HG03354 (cell line): ENCODE results near the gene CARD9.
"Not testable (repeated sequence)": the region's sequence is repeated elsewhere in the genome, so short reads cannot be mapped to it uniquely, and the experiment has no call there.

Source experiments
- ATAC-seq: cut with Tn5 transposase; IDR thresholded peaks from one replicate; pipeline ENCODE4 v1.9.1; 2021; ENCODE audit warnings: mild to moderate bottlenecking; ENCODE audit not compliant: unreplicated experiment, poor library complexity, severe bottlenecking

The CARD9 gene

DNA sequence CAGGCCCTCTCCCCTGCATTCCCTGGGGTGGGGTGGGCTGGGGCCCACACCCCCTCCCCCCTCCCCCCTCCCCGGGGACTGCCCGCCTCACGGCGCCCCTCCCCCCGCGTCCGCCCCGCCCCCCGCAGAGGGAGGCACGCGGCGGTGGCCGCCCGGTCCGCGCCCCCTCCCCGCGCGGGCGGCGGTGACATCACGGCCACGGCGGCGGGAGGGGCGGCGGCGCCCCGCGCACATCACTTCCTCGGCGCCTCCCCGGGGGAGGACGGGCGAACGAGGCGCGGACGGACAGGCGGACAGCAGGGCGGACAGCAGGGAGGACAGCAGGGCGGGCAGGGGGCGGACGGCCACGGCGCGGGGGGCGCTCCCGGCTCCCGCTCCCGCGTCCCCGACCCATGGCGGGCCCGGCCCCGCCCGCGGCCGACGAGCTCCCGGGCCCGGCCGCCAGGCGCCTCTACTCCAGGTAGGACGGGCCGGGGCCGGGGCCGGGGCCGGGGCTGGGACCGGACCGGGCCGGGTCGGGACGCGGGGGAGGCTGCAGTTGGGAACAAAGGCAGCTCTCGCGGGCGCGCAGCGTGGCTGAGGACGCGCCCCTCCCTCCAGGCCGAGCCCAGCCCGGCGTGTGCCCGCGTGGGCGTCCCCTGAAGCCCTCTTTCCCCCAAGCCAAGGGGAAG lies 46.0 kb downstream of the CARD9 start, which contains the start of gene GPSM1:
TSS of gene GPSM1 (plus strand) at position 236 of the 671 bp plus-strand sequence. CDS start at position 393, 157 bp downstream.
- ATAC-seq, result no peak

DNA sequence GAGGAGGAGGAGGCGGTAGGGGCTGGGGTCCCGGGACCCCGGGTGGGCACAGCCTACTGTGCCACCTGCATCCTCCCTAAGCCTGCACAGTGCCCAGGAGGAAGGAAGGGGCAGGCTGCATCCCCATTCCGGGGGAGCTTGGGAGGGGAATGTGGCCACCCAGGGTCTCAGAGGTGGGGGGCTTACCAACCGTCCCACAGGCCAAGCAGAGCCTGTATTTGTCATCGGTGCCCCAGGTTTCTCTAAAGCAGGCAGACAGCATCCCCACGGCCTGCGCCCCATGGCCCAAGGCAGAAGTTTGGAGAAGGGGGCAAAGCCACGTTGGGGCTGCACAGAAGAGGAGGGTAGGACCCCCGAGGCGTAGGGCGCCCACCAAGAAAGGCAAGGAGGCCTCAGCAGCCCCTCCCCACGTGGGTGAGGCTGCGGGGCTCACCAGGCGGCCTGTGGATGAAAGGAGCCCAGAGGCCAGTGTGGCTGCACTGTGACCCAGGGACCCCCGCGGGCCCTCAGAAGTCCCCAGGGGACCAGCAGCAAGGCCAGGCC lies 46.6 kb downstream of the CARD9 start:
- no peak for ATAC-seq

DNA sequence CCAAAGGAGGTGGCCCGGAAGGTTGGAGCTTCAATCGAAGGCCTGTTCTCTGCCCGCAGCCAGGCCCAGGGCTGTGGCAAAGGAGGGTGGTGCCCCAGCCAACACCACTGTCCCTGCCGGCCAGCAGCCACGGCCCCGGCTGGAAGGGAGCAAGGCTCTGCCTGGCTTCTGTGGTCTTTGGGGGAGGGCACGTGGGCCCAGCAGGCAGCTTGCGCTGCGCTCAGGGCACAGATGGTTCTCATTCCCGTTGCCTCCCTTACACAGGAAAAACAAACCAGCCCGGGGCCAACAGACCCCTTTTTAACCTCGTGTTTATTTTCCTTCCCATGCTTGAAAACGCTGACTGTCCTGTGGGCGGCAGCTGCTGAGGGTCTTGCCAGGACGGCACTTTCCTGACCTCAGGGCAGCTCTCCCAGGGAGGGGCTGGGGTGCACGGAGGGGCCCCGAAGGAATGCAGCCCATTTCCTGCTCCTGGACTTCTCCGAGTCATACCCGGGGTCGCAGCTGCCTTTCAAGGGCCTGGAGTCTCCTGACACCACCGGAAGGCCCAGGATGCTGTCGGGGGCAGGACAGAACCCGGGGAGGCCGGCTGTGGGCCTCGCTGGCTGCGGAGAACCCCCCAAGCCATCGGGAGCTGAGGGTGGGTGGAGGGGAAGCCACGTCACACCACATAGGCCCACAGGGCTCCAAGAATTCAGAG lies 47.3 kb downstream of the CARD9 start:
- ATAC-seq, result no peak

DNA sequence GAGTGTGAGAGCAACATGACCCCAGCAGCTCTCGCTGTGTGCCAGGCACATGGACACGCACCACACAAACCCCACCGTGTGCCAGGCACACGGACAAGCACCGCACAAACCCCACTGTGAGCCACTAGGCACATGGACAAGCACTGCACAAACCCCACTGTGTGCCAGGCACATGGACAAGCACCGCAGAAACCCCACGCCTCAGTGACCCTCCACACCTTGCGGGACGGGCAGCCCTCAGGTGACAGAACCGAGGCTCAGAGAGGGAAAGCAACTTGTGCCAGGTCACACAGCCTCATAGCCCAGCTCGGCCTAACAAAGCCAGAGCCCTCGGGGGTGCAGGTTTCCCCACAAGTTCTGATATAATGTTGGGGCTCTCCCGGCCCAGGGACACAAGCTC lies 48.1 kb downstream of the CARD9 start:
- ATAC-seq, result no peak

DNA sequence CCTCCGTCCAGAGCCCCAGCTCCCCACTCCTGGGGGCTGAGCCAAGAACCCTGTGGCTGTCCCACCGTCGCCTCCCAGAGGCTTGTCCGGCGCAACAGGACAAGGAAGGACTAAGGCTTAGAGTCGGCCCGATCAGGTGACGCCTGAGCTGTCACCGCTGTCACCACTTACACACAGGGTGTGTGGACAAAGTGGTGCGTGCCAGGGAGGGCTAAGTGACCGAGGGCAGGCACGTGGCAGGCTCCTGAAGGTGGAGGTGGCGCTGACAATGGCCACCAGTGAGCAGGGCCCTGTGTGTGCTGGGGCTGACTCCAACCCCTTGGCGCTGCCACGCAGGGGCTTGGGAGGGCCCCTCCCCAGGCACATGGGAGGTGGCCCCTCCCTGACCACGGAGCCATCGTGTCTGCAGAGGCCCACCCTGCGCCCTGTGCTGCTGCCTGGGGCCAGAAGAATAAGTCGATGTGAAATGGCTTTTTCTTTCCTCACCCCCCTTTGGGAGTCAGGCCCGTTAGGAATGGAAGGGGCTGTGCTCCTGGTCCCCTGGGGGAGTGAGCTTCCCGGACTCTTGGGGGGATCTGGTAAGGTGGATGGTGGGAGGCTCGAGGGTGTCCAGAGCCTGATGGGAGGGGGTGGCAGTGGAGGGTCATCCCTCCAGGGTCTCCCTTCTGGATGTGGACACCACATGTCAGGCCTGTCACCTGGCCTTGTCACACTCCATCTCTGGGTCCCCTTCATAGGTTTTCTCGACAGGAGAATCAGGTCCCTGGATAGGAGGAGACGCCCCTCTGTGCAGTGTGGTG lies 48.8 kb downstream of the CARD9 start:
- no peak for ATAC-seq

DNA sequence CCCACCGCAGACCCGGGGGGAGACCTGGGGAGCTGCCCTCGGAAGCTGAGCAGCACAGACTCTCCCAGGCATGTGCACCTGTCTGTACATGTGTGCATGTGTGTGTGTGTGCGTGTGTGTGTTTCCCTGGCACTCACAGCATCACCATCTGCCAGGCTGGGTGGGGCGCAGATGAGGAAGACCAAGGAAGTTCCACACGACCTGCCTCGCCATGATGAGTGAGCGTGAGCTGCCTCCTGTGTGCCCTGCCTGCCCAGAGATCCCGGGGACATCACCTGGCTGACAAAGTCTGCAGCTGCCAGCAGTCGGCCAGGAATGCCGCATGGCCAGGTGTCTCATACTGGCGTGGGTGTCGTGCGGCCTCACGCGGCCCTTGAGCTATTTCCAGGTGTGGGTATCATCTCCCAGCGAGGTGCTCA lies 50.1 kb downstream of the CARD9 start:
- no peak for ATAC-seq

DNA sequence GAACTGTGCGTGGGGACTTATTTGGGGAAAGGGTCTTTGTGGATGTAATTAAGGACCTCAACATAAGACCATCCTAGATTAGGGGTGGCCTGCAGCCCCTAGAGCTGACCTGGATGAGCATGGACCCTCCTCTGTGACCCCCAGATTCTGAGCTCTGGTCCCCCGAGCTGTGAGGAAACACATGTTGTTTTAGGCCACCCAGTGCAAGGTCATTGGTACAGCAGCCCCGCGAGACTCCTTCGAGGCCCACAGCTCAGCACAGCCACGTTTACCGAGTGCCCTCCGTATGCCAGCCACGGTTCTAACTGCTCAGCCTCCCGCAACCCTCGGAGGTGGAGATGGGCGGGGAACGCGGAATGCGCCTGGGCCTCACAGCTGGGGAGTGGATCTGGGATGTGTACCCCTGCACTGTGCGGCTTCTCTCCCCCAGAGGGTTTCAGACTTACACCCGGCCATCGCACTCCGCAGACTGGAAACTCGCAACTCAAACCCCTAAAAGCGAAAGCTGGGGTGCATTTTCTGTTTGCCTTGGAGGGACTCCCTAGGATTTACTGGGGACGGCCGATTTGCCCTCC lies 50.6 kb downstream of the CARD9 start:
- no peak for ATAC-seq

DNA sequence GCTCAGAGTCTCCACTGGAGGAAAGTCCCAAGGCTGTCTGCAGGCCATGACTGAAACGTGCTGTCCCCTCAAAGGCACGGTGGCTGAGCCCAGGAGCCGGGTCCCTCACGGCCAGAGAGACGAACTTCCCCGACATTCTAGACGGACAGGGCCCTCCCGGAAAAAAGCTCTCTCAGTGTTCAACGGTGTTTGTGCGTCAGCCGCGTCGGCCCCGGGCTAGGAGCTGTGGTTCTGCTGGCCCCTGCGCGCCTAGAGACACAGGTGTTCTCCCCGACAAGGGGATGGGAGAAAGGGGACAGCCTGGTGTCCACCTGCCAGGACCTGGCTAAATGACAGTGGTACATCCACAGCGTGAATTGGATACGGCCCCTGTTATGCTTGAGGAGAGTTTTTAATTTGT lies 51.9 kb downstream of the CARD9 start:
- ATAC-seq, result no peak

DNA sequence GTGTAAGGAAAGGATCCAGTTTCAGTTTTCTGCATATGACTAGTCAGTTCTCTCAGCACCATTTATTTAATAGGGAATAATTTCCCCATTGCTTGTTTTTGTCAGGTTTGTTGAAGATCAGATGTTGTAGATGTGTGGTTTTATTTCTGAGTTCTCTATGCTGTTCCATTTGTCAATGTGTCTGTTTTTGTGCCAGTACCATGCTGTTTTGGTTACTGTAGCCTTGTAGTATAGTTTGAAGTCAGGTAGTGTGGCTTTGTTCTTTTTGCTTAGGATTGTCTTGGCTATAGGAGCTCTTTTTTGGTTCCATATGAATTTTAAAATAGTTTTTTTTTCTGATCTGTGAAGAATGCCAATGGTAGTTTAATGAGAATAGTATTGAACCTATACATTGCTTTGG lies 52.5 kb downstream of the CARD9 start:
- ATAC-seq, result not testable (repeated sequence)

DNA sequence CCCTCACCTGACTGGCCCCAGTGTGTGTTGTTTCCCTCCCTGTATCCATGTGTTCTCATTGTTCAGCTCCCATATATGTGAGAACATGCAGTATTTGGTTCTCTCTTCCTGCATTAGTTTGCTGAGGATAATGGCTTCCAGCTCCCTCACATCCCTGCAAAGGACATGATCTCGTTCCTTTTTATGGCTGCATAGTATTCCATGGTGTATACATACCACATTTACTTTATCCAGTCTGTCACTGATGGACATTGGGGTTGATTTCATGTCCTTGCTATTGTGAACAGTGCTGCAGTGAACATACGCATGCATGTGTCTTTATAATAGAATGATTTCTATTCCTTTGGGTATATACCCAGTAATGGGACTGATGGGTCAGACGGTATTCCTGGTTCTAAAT lies 53.5 kb downstream of the CARD9 start:
- not testable (repeated sequence) for ATAC-seq

DNA sequence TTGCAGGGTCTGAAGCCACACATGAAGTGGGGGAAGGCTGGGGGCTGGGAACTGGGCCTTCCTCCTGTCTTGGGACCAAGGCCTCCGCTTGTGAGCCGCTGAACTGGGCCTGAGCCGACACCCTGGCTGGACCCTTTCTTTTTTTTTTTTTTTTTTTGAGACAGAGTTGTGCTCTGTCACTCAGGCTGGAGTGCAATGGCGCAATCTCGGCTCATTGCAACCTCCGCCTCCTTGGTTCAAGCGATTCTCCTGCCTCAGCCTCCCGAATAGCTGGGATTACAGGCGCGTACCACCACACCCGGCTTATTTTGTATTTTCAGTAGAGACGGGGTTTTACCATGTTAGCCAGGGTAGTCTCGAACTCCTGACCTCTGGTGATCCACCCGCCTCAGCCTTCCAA lies 54.2 kb downstream of the CARD9 start:
- ATAC-seq, result not testable (repeated sequence)

DNA sequence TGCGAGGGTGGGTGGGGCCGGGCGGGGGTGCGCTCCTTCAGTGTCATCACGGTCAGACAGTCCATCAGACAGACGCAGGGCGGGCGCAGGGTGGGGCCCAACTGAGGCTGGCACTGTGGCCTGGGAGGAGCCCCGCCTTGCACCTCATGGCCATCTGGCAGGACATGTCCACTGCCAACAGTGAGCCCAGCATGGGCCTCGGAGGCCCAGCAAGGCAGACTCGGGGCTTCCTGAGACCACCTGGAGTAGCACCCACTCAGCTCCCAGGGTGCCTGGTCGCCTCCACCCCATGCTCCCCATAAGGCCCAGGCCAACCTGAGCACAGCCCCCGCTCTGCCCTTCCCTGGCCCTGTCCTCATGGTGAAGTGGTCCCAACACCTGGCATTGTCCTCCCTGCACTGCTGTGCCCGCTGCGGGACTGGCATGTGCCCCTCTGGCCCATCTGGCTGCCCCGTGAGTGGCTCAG lies 54.7 kb downstream of the CARD9 start:
- ATAC-seq, result no peak

DNA sequence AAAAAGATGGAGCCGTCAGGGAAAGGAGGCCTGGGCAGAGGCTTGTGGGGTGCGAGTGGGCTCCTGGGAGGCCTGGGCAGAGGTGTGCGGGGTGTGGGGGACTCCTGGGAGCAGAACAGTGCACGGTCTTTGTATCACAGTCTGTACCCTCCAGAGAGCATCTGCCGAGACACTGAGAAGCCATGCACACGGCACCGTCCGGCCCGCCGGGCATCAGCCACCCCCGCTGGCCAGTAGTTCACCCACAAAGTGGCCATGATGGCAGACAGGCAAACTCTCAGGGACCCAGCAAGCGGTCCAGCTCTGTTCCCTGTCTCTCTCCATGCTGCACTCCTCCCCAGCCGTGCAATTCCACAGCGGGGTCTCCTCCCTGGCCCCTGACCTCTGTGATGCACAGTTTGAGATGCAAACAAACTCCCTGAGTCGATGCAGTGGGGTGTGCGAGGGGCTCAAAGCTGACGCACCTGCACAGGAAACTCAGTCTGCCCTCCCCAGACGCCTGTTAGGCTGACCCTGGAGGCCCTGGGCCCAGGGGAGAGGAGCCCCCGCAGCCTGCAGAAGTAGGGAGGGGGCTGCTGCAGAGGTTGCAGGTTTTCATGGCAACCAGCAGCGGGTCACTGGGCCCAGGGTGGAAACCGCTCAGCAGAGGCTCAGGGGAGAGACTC lies 55.2 kb downstream of the CARD9 start:
- no peak for ATAC-seq

DNA sequence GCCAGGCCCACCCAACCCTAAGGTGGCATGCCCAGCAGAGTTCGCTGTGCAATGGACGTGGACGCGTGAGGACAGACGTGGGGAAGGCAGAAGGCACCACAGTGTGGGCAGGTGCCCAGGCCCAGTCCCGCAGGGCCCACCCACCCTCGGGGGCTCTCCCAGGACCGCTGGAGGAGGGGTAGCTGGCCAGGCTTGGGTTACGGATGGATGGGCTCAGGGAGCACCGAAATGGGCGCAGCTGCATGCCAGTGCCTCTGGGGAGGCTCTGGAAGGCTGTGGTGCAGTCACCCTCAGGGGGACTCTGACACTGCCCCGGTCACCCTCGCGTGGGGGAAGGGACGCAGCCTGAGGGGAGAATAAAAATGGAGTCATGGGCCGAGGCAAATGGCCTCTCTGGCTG lies 55.8 kb downstream of the CARD9 start:
- no peak for ATAC-seq

DNA sequence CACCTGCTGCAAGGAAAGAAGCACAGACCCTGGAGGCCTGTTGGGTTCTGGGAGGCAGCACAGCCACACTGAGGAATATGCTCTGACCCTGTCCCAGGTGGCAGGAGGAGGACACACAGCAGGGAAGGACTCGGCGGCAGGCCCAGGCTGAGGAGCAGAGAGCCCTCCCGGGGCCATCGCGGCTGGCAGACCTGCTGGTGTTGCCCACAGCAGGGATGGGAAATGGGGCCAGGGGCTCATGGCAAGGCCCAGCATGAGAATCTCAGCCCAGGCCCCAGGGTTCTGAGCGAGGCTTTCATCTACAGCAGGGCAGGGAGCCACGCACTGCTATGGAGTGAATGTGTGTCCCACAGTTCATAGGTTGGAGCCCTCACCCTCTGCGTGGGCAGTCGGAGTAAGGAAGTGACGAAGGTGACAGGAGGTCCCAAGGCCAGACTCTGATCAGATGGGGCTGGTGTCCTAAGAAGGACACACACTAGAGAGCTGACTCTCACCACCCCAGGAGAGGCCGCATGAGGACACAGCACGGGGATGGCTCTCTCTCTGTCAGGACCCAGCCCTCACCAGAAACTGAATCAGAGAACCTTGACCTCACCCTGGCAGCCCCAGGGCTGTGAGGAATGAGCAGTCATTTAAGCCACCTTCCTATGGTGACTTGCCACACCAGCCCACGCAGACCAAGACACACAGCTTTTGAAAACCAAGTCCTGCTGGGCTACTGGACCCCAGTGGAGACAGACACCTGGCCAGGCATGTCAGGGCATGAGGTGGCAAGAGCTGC lies 56.4 kb downstream of the CARD9 start:
- ATAC-seq, result no peak

DNA sequence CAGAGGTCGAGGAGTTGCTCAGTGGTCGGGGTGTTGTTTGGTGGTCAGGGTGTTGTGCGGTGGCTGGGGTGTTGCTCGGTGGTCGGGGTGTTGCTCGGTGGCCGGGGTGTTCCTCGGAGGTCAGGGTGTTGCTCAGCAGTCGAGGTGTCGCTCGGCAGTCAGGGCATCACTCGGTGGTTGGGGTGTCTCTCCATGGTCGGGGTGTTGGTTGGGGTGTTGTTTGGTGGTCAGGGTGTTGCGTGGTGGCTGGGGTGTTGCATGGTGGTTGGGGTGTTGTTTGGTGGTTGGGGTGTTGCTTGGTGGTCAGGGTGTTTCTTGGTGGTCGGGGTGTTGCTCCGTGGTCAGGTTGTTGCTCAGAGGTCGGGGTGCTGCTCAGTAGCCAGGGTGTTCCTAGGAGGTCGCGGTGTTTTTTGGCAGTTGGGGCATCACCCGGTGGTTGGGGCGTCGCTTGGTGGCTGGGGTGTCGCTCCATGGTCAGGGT lies 57.2 kb downstream of the CARD9 start:
- no peak for ATAC-seq

DNA sequence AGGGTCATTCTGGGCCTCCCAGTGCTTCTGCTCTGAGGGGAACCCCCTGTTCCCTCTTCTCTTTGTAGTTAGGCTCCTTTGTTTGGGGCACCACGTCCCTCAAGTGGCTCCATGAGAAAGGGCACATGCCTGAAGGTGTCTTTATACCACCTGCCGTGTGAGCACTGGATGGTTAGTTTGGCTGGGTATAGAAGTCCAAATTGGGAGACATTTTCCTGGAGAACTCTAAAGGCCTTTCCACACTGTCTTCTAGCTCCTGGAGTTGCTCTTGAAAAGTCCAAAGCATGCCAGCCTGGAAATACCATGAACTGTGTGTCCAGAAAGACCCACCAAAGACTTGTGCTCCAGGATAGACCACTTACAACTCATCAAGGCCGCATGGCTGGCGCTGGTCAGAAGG lies 58.5 kb downstream of the CARD9 start:
- ATAC-seq, result no peak

DNA sequence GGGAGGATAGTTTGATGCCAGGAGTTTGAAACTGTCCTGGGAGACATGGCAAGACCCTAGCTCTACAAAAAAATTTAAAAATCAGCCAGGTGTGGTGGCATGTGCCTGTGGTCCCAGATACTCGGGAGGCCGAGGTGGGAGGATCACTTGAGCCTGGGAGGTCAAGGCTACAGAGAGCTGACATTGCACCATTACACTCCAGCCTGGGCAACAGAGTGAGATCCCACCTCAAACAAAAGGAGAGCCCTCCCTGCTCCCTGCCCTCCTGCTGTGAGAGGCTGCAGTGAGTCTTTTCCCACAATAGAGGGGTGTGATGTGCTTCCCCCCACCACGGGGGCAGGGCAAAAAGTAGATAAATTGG lies 59.4 kb downstream of the CARD9 start:
- no peak for ATAC-seq
